Measurements from ENCODE around the gene CACNG8.

DNA sequence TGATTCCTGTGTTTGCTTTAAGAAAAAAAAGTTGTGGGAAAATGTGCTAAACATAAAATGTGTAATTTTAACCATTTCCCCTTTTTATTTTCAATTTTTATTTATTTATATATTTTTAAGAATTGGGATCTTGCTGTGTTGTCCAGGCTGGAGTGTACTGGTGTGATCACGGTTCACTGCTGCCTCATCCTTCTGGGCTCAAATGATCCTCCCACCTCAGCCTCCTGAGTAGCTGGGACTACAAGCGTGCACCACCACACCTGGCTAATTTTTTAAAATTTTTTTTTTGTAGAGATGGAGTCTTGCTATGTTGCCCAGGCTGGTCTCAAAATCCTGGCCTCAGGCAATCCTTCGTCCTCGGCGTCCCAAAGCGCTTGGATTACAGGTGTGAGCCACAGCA lies 47.7 kb downstream of the CACNG8 start:
- TF ChIP-seq ZNF221 (tag by site-specific recombination; IDR thresholded peaks at IDR 0.05; ENCODE audit: borderline replicate concordance) (no peak), ZNF391 (tag by site-specific recombination; IDR thresholded peaks at IDR 0.05; ENCODE audit: borderline replicate concordance, low read depth) (no peak), CTCF (tag by site-specific recombination; IDR thresholded peaks at IDR 0.05) (no peak), PATZ1 (tag by site-specific recombination; IDR thresholded peaks at IDR 0.05) (no peak), RBAK (tag by site-specific recombination; IDR thresholded peaks at IDR 0.05) (no peak), ZNF664 (tag by site-specific recombination; IDR thresholded peaks at IDR 0.05) (no peak), ZNF19 (tag by site-specific recombination; IDR thresholded peaks at IDR 0.05; ENCODE audit: low read depth) (no peak)
- TF ChIP-seq, protein P1, sequence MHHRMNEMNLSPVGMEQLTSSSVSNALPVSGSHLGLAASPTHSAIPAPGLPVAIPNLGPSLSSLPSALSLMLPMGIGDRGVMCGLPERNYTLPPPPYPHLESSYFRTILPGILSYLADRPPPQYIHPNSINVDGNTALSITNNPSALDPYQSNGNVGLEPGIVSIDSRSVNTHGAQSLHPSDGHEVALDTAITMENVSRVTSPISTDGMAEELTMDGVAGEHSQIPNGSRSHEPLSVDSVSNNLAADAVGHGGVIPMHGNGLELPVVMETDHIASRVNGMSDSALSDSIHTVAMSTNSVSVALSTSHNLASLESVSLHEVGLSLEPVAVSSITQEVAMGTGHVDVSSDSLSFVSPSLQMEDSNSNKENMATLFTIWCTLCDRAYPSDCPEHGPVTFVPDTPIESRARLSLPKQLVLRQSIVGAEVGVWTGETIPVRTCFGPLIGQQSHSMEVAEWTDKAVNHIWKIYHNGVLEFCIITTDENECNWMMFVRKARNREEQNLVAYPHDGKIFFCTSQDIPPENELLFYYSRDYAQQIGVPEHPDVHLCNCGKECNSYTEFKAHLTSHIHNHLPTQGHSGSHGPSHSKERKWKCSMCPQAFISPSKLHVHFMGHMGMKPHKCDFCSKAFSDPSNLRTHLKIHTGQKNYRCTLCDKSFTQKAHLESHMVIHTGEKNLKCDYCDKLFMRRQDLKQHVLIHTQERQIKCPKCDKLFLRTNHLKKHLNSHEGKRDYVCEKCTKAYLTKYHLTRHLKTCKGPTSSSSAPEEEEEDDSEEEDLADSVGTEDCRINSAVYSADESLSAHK (tag by site-specific recombination; IDR thresholded peaks at IDR 0.05), result no peak

Data from HEK293 (cell line).